Liver (tissue), 9 donors: ENCODE results near the gene EIF2AK2. TPM values are rescaled to one million over a fixed set of nuclear protein-coding genes. Genes with fewer than 3 reads are reported as not detected.

ENCODE experiments used
- DNase-seq: peaks from one replicate; pipeline ENCODE4 v3.0.0-alpha.2; 2017; ENCODE audit warnings: low spot score
- H3K27ac ChIP-seq, 2 donors: one replicate each; pipeline ENCODE4 v1.7.0; 2013; ENCODE audit warnings: inconsistent platforms in 2 of 2, low read length in 2 of 2, control low read depth in 1 of 2, low read depth in 1 of 2, mild to moderate bottlenecking in 1 of 2
- H3K27me3 ChIP-seq, 4 donors: one replicate each; pipeline versions ENCODE4 v1.6.1 to v1.7.0; 2013; ENCODE audit warnings: low read length in 3 of 4, inconsistent platforms in 1 of 4, mild to moderate bottlenecking in 1 of 4, moderate library complexity in 1 of 4; ENCODE audit not compliant: control insufficient read depth in 4 of 4, insufficient read depth in 4 of 4
- H3K36me3 ChIP-seq, 4 donors: one replicate each; pipeline versions ENCODE4 v1.6.1 to v1.7.0; 2013; ENCODE audit warnings: low read length in 3 of 4, mild to moderate bottlenecking in 3 of 4, low read depth in 1 of 4, moderate library complexity in 1 of 4; ENCODE audit not compliant: control insufficient read depth in 4 of 4, insufficient read depth in 3 of 4
- H3K4me1 ChIP-seq, 4 donors: one replicate each; pipeline versions ENCODE4 v1.6.1 to v1.7.0; 2013; ENCODE audit warnings: low read length in 3 of 4, mild to moderate bottlenecking in 3 of 4, moderate library complexity in 1 of 4; ENCODE audit not compliant: control insufficient read depth in 4 of 4, insufficient read depth in 4 of 4
- H3K4me3 ChIP-seq, 3 donors: one replicate each; pipeline versions ENCODE4 v1.6.1 to v1.7.0; 2013; ENCODE audit warnings: low read length in 3 of 3, control low read depth in 1 of 3, low read depth in 1 of 3, mild to moderate bottlenecking in 1 of 3
- H3K9ac ChIP-seq, 2 donors: one replicate each; pipeline ENCODE4 v1.7.0; 2013; ENCODE audit warnings: low read length in 2 of 2, mild to moderate bottlenecking in 2 of 2, moderate library complexity in 2 of 2, control low read depth in 1 of 2, low read depth in 1 of 2
- H3K9me3 ChIP-seq, 4 donors: one replicate each; pipeline versions ENCODE4 v1.6.1 to v1.7.0; 2013; ENCODE audit warnings: low read length in 3 of 4; ENCODE audit not compliant: control insufficient read depth in 4 of 4
- CTCF ChIP-seq: fragments of 150-350 bp; IDR thresholded peaks from 2 replicates; pipeline ENCODE4 v1.5.1; 2017; ENCODE audit warnings: improper control_type of control experiment, low read depth, low read length; ENCODE audit not compliant: missing input control
- FOXA1 ChIP-seq: IDR thresholded peaks from 2 replicates; pipeline ENCODE4 v1.6.1; 2016; ENCODE audit warnings: antibody characterized with exemption
- FOXA2 ChIP-seq: IDR thresholded peaks from 2 replicates; pipeline ENCODE4 v1.6.1; 2016; ENCODE audit warnings: antibody characterized with exemption
- GABPA ChIP-seq, 2 donors: IDR thresholded peaks in 1 of 2; conservative IDR thresholded peaks in 1 of 2; 2 replicates each; pipeline ENCODE4 v1.6.1; 2016; ENCODE audit warnings: antibody characterized with exemption in 2 of 2, mild to moderate bottlenecking in 1 of 2, moderate library complexity in 1 of 2
- HNF4A ChIP-seq, 2 donors: conservative IDR thresholded peaks; 2 replicates each; pipeline ENCODE4 v1.6.1; 2016; ENCODE audit warnings: antibody characterized with exemption in 2 of 2, mild to moderate bottlenecking in 2 of 2
- JUND ChIP-seq, 2 donors: IDR thresholded peaks; 2 replicates each; pipeline ENCODE4 v1.6.1; 2016; ENCODE audit warnings: antibody characterized with exemption in 2 of 2
- MAX ChIP-seq: IDR thresholded peaks from 2 replicates; pipeline ENCODE4 v1.6.1; 2016; ENCODE audit warnings: antibody characterized with exemption
- NR2F2 ChIP-seq: IDR thresholded peaks from 2 replicates; pipeline ENCODE4 v1.6.1; 2016; ENCODE audit warnings: antibody characterized with exemption
- REST ChIP-seq: IDR thresholded peaks from 2 replicates; pipeline ENCODE4 v1.6.1; 2016; ENCODE audit warnings: antibody characterized with exemption, mild to moderate bottlenecking
- RXRA ChIP-seq, 2 donors: IDR thresholded peaks; 2 replicates each; pipeline ENCODE4 v1.6.1; 2017 to 2018; ENCODE audit warnings: antibody characterized with exemption in 2 of 2, mild to moderate bottlenecking in 1 of 2
- SP1 ChIP-seq: IDR thresholded peaks from 2 replicates; pipeline ENCODE4 v1.6.1; 2018; ENCODE audit warnings: antibody characterized with exemption, mild to moderate bottlenecking
- TAF1 ChIP-seq: conservative IDR thresholded peaks from 2 replicates; pipeline ENCODE4 v1.6.1; 2016; ENCODE audit warnings: antibody characterized with exemption, mild to moderate bottlenecking
- YY1 ChIP-seq: IDR thresholded peaks from 2 replicates; pipeline ENCODE4 v1.6.1; 2016; ENCODE audit warnings: antibody characterized with exemption, mild to moderate bottlenecking
- WGBS: extraction: QIAGEN DNeasy Blood & Tissue Kit; methylation state at CpG from one replicate; pipeline ENCODE4 v1.1.7; 2013; 5-methylcytosine and 5-hydroxymethylcytosine counted together
- polyA plus RNA-seq, 2 donors: library from polyadenylated mRNA; stranded (reverse) in 1 of 2; unstranded in 1 of 2; fragments of 200-250 nt in 1 of 2; fragments of >200 nt in 1 of 2; fragmentation: Nextera tagmentation in 1 of 2; extraction: Ambion mirVana in 1 of 2; gene quantifications; one replicate each; pipeline versions ENCODE4 v1.2.1 to v1.2.3, GENCODE V29; 2013 to 2015
- total RNA-seq, 2 donors: library from RNA; depleted of rRNA; stranded (reverse); fragments of >200 nt; gene quantifications; one replicate each; pipeline ENCODE4 v1.2.3, GENCODE V29; 2014
- TF ChIP-seq, protein P1 (sequence below): IDR thresholded peaks from 2 replicates; pipeline ENCODE4 v1.6.1; 2016; ENCODE audit warnings: antibody characterized with exemption
- donor health status: healthy.
- donor health status: healthy.
- donor health status: healthy.
- donor health status: healthy.
- donor health status: healthy.

EIF2AK2 gene
- total and polyA plus RNA-seq, 4 donors = 4.4 to 20.0 (median 13.2) TPM

GRCh38 chr2:37110306-37111212 lies 46.2 kb downstream of the EIF2AK2 start:
- no peak overlapping the region for H3K27ac ChIP-seq
- H3K36me3 ChIP-seq = peaks cover 4 to 57% (median 28%) of the 10 kb centered on the region in 4 donors
- TF ChIP-seq MAX = no peak
- no peak for TF ChIP-seq FOXA1
- no peak for TF ChIP-seq SP1
- TF ChIP-seq NR2F2 = no peak
- no peak for TF ChIP-seq FOXA2
- no peak for DNase-seq
- no peak overlapping the region for H3K4me3 ChIP-seq
- WGBS = 98% methylated on average over 4 of the region's 4 CpGs
- H3K9ac ChIP-seq = no peak overlapping the region
- H3K4me1 ChIP-seq = no peaks in the 10 kb centered on the region
- no peaks in the 10 kb centered on the region for H3K27me3 ChIP-seq
- H3K9me3 ChIP-seq = no peaks in the 10 kb centered on the region

DNA sequence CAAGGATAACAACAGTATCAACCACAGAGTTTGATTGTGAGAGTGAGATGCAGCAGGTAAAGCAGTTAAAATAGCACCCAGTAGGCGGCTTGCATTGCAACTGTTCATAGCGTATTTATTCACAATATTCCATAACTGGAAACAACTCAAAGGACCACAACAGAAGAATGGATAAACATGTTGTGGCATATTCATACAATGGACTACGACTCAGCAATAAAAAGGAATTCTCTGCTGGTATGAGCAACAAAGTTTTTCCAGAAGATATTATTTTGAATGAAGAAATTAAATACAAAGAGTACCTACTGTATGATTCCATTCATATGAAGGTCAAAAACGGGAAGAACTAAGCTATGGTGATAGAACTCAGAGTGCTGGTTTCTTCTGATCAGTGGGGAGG lies 47.3 kb downstream of the EIF2AK2 start:
- no peak for TF ChIP-seq RXRA (IDR thresholded peaks at IDR 0.05)
- TF ChIP-seq MAX = no peak
- no peak for TF ChIP-seq HNF4A (conservative IDR thresholded peaks at IDR 0.05)
- no peak for TF ChIP-seq REST
- no peak for TF ChIP-seq GABPA (IDR thresholded peaks at IDR 0.05 in 1 of 2, conservative IDR thresholded peaks at IDR 0.05 in 1 of 2)
- TF ChIP-seq YY1 = no peak
- no peak for TF ChIP-seq JUND (IDR thresholded peaks at IDR 0.05)
- no peak for TF ChIP-seq NR2F2
- TF ChIP-seq, protein P1, sequence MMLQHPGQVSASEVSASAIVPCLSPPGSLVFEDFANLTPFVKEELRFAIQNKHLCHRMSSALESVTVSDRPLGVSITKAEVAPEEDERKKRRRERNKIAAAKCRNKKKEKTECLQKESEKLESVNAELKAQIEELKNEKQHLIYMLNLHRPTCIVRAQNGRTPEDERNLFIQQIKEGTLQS = no peak
- TF ChIP-seq SP1 = no peak
- TF ChIP-seq FOXA2 = no peak
- TF ChIP-seq TAF1 = no peak
- TF ChIP-seq CTCF = no peak
- DNase-seq = no peak
- Histone ChIP-seq H3K4me1 (no peaks in the 10 kb centered on the region), H3K9ac (no peak overlapping the region), H3K27me3 (no peaks in the 10 kb centered on the region), H3K4me3 (no peak overlapping the region), H3K27ac (no peak overlapping the region), H3K9me3 (no peaks in the 10 kb centered on the region), H3K36me3 (peaks cover 7 to 56% (median 28%) of the 10 kb centered on the region in 4 donors)
- 98% methylated on average over 4 of the region's 4 CpGs for WGBS
